Caco-2 (cell line): Measurements from ENCODE around the gene LCN1. TPM values are rescaled to one million over a fixed set of nuclear protein-coding genes. Genes with fewer than 3 reads are reported as not detected.
"Not testable (repeated sequence)": the region's sequence is repeated elsewhere in the genome, so short reads cannot be mapped to it uniquely, and the experiment has no call there.

Experiments used
- BruUV-seq: library from RNA; stranded (reverse); fragments of 400-500 nt; replicated peaks from 2 replicates; lab custom pipeline; 2021; lab: Mats Ljungman, UMichigan
- CTCF ChIA-PET: fragments of 300-600 bp; sonication (Branson Sonifier 250); formaldehyde crosslinking; loops from one replicate; lab custom pipeline; 2022; ENCODE audit warnings: antibody characterized with exemption; lab: Charles Lee
- POLR2A ChIA-PET: fragments of 300-600 bp; sonication (Branson Sonifier 250); formaldehyde crosslinking; loops from one replicate; lab custom pipeline; 2022; ENCODE audit warnings: antibody characterized with exemption; lab: Charles Lee
- DNase-seq, 2 experiments: peaks; one replicate each; pipeline versions ENCODE4 v3.0.0 to v3.0.0-alpha.2; 2020 to 2022
- H3K27me3 ChIP-seq: replicated peaks from 2 replicates; pipeline ENCODE4 v1.6.0; 2011; ENCODE audit warnings: low read length; ENCODE audit not compliant: control insufficient read depth, insufficient read depth
- H3K36me3 ChIP-seq: 2 replicates; pipeline ENCODE4 v1.5.1; 2011; ENCODE audit warnings: low read length; ENCODE audit not compliant: control insufficient read depth, insufficient read depth
- H3K4me1 ChIP-seq: fragments of 250-450 bp; sonication (Bioruptor Pico); 2 replicates; pipeline ENCODE4 v1.5.1; 2020; ENCODE audit warnings: mild to moderate bottlenecking
- H3K4me3 ChIP-seq: 2 replicates; pipeline ENCODE4 v1.5.1; 2011; ENCODE audit warnings: low read depth, mild to moderate bottlenecking, control low read depth, low read length
- H3K9me3 ChIP-seq: fragments of 250-450 bp; sonication (Bioruptor Pico); 2 replicates; pipeline ENCODE4 v1.5.1; 2020; ENCODE audit warnings: mild to moderate bottlenecking, moderate library complexity
- H3K27ac Mint-ChIP-seq: one replicate; pipeline ENCODE4 v1.8.0; 2022; ENCODE audit warnings: mixed read lengths; ENCODE audit not compliant: unreplicated experiment
- H3K27me3 Mint-ChIP-seq: one replicate; pipeline ENCODE4 v1.8.0; 2022; ENCODE audit warnings: mixed read lengths; ENCODE audit not compliant: insufficient read depth, unreplicated experiment
- H3K36me3 Mint-ChIP-seq: one replicate; pipeline ENCODE4 v1.8.0; 2022; ENCODE audit warnings: mild to moderate bottlenecking, mixed read lengths; ENCODE audit not compliant: insufficient read depth, unreplicated experiment
- H3K4me1 Mint-ChIP-seq: one replicate; pipeline ENCODE4 v1.8.0; 2022; ENCODE audit warnings: low read depth, mixed read lengths; ENCODE audit not compliant: unreplicated experiment
- H3K4me3 Mint-ChIP-seq: one replicate; pipeline ENCODE4 v1.8.0; 2022; ENCODE audit warnings: mild to moderate bottlenecking, moderate library complexity, mixed read lengths; ENCODE audit not compliant: unreplicated experiment
- H3K9me3 Mint-ChIP-seq: one replicate; pipeline ENCODE4 v1.8.0; 2022; ENCODE audit warnings: mixed read lengths; ENCODE audit not compliant: unreplicated experiment
- CTCF ChIP-seq, 2 experiments: fragments of 200-600 bp in 1 of 2; IDR thresholded peaks; 1 replicate in 1 of 2; 2 replicates in 1 of 2; pipeline versions ENCODE4 v1.5.1 to v1.8.0; 2011 to 2022; ENCODE audit warnings: antibody characterized with exemption in 1 of 2, control low read depth in 1 of 2, inconsistent platforms in 1 of 2, low read depth in 1 of 2, low read length in 1 of 2, mild to moderate bottlenecking in 1 of 2, moderate library complexity in 1 of 2; ENCODE audit not compliant: insufficient read depth in 1 of 2, severe bottlenecking in 1 of 2, unreplicated experiment in 1 of 2
- intact Hi-C: fragments of 100-400 bp; cut with micrococcal nuclease; formaldehyde crosslinking; loops from one replicate; pipeline ENCODE4 v1.10.0; 2022; ENCODE audit not compliant: unreplicated experiment
- total RNA-seq: library from RNA; stranded (reverse); gene quantifications from 2 replicates; pipeline ENCODE4 v1.2.3, GENCODE V29; 2022

LCN1 gene
- total RNA-seq, 1 experiment from 2014 or later: not detected

DNA sequence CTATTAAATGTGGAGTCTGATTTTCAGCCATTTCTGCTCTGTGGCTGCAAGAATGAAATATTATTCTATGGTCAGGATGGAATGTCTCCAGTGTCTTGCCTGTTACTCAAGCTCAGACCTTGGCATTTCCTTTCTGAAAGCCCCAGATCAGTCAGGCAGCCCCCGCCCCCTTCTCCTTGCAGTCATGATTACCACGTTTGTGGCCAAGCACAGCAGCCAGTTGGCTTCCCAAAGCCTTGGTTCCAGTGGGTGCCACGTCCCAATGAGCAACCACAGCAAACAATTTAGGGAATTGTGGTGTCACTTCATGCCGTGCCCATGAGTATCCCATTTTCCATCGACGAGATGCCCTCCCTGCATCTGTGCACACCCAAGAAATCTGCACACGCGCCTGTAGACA, 15.0 kb downstream of the LCN1 start:
- DNase-seq: no peak
- Mint-ChIP-seq H3K27me3 (peaks cover 33% of the 10 kb centered on the region), H3K4me3 (no peak overlapping the region), H3K9me3 (no peaks in the 10 kb centered on the region), H3K4me1 (peaks cover 7% of the 10 kb centered on the region), H3K36me3 (no peaks in the 10 kb centered on the region), H3K27ac (no peak overlapping the region)
- Histone ChIP-seq H3K9me3 (no peaks in the 10 kb centered on the region), H3K36me3 (no peaks in the 10 kb centered on the region), H3K27me3 (no peaks in the 10 kb centered on the region), H3K4me1 (no peaks in the 10 kb centered on the region), H3K4me3 (no peak overlapping the region)
- ChIA-PET CTCF (no interaction called here), POLR2A (no interaction called here)
- TF ChIP-seq CTCF (IDR thresholded peaks at IDR 0.05; ENCODE audit: insufficient read depth in 1 of 2, low read depth in 1 of 2, low read length in 1 of 2, severe bottlenecking in 1 of 2, unreplicated experiment in 1 of 2): no peak
- no TSS peak for BruUV-seq
- intact Hi-C loops: no loop called here

DNA sequence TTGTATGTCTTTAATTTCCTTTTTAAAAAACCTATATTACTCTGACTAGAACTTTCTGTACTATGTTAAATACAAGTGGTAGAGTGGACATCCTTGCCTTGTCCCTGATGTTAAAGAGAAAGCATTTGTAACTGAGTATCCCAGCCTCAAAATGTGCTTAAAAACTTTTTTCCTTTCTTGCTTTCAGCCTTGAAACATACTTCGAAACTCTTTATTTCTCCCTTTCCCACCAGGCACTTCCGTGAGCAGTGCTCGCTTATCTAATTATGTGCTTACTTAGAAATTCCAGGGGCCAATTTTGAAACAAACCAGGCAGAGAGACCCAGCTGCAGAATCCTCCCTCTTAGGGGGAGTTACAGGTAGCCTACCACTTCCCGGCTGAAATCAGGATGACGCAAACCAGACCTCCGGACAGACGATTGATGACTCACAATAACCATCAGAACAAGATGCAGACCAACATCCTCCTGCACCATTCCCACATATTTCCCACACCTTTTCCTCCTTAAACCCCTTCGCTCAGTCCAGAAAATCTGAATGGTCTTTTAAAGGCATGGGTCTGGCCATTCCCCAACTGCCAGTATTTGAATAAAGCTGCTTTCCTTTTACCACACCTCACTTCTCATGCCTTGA, 22.1 kb downstream of the LCN1 start:
- CTCF ChIA-PET, intact Hi-C loops, H3K4me3 ChIP-seq, POLR2A ChIA-PET, H3K4me3 Mint-ChIP-seq, H3K4me1 ChIP-seq, BruUV-seq, H3K27ac Mint-ChIP-seq, H3K4me1 Mint-ChIP-seq, H3K36me3 Mint-ChIP-seq, H3K36me3 ChIP-seq, H3K27me3 ChIP-seq, H3K9me3 ChIP-seq, DNase-seq, H3K9me3 Mint-ChIP-seq: not testable (repeated sequence)
- peaks cover 18% of the 10 kb centered on the region for H3K27me3 Mint-ChIP-seq

GRCh38 chr9:135544981-135545635, 23.9 kb downstream of the LCN1 start:
- CTCF ChIA-PET: no interaction called here
- BruUV-seq: no TSS peak

GRCh38 chr9:135545646-135546176, 24.5 kb downstream of the LCN1 start, which contains the start of gene OBP2A:
Gene OBP2A (plus strand): TSS chr9:135546126. CDS start chr9:135546181, 55 bp downstream.
- POLR2A ChIA-PET, H3K4me1 ChIP-seq, H3K36me3 ChIP-seq, H3K9me3 ChIP-seq, H3K4me3 ChIP-seq, CTCF ChIA-PET, H3K27ac Mint-ChIP-seq, intact Hi-C loops, H3K27me3 ChIP-seq, H3K9me3 Mint-ChIP-seq, H3K27me3 Mint-ChIP-seq, BruUV-seq, H3K4me3 Mint-ChIP-seq, DNase-seq, H3K36me3 Mint-ChIP-seq, H3K4me1 Mint-ChIP-seq: not testable (repeated sequence)

More at GRCh38 chr9:135544981-135545635, 23.9 kb downstream of the LCN1 start:
- peaks cover 7% of the 10 kb centered on the region for H3K27me3 Mint-ChIP-seq
- H3K36me3 Mint-ChIP-seq: no peaks in the 10 kb centered on the region
- no peaks in the 10 kb centered on the region for H3K4me1 ChIP-seq
- no peaks in the 10 kb centered on the region for H3K9me3 Mint-ChIP-seq
- DNase-seq: no peak
- no peak overlapping the region for H3K4me3 ChIP-seq
- no peaks in the 10 kb centered on the region for H3K36me3 ChIP-seq
- no peaks in the 10 kb centered on the region for H3K9me3 ChIP-seq
- no peak overlapping the region for H3K27ac Mint-ChIP-seq
- POLR2A ChIA-PET: no interaction called here
- intact Hi-C loops: no loop called here
- TF ChIP-seq CTCF (IDR thresholded peaks at IDR 0.05; ENCODE audit: insufficient read depth in 1 of 2, low read depth in 1 of 2, low read length in 1 of 2, severe bottlenecking in 1 of 2, unreplicated experiment in 1 of 2): no peak
- H3K27me3 ChIP-seq: no peaks in the 10 kb centered on the region
- H3K4me3 Mint-ChIP-seq: no peak overlapping the region
- peaks cover 10% of the 10 kb centered on the region for H3K4me1 Mint-ChIP-seq

DNA sequence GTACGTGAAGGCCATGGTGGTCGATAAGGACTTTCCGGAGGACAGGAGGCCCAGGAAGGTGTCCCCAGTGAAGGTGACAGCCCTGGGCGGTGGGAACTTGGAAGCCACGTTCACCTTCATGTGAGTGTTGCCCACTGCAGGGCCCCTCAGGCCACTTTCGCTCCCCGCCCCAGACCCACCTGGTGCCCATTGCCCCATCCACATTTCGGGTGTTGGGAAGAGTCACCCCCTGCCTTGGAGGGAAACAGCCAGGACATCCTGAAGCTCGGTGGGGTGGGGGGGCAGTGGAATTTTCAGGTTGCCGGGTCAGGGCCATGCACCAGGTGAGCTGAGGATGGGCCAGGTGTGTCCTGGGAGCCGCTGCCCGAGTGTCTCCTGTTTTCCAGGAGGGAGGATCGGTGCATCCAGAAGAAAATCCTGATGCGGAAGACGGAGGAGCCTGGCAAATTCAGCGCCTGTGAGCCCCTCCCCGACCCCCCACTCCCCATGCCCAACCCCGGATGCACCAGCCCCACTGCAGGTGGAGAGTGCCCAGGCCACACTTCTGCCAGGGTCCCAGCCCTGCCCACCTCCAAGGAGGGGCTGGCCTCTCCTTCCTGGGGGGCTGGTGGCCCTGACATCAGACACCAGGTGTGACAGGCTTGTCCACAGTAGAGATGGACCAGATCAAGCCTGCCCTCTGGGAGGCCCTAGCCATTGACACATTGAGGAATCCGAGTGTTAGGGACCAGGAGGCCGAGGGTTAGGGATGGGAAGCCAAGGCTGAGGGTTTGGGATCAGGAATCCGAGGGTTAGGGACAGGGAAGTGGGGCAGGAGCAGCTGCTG, 25.8 kb downstream of the LCN1 start:
- BruUV-seq, CTCF ChIA-PET, POLR2A ChIA-PET, H3K9me3 ChIP-seq, H3K9me3 Mint-ChIP-seq, H3K27me3 ChIP-seq, H3K27ac Mint-ChIP-seq, DNase-seq, H3K4me3 ChIP-seq, H3K4me1 ChIP-seq, H3K36me3 Mint-ChIP-seq, intact Hi-C loops, H3K27me3 Mint-ChIP-seq, H3K4me3 Mint-ChIP-seq, H3K36me3 ChIP-seq, H3K4me1 Mint-ChIP-seq: not testable (repeated sequence)
